ENCODE results near the gene HM13.

GRCh38 chr20:31568041-31568731 lies 53.9 kb downstream of the HM13 start:
- TF ChIP-seq CTCF (IDR thresholded peaks at IDR 0.05): no peak
- no peak for TF ChIP-seq EZH2 (IDR thresholded peaks at IDR 0.05; ENCODE audit: borderline replicate concordance, insufficient read depth, low read depth, low read length, poor library complexity, severe bottlenecking)
